Ascending aorta (tissue), 2 donors: ENCODE data around the gene KRT82. TPM values are rescaled to one million over a fixed set of nuclear protein-coding genes. Genes with fewer than 3 reads are reported as not detected.
A peak's percentile ranks its signal among the peaks of the same experiment; 100 is the strongest.

Experiments
- DNase-seq, 2 donors: peaks; one replicate each; pipeline ENCODE4 v3.0.0-alpha.2; 2019; ENCODE audit warnings: low spot score in 2 of 2
- H3K27ac ChIP-seq, 2 donors: fragments of 200-600 bp; sonication (generic); one replicate each; pipeline ENCODE4 v1.5.1; 2016 to 2017; ENCODE audit warnings: mild to moderate bottlenecking in 1 of 2
- H3K27me3 ChIP-seq: fragments of 200-600 bp; sonication (generic); one replicate; pipeline ENCODE4 v1.5.1; 2017
- H3K36me3 ChIP-seq, 2 donors: fragments of 200-600 bp; sonication (generic); one replicate each; pipeline ENCODE4 v1.5.1; 2016
- H3K4me1 ChIP-seq, 2 donors: fragments of 200-600 bp; sonication (generic); one replicate each; pipeline ENCODE4 v1.5.1; 2016 to 2017; ENCODE audit warnings: mild to moderate bottlenecking in 1 of 2
- H3K4me3 ChIP-seq, 2 donors: fragments of 200-600 bp; sonication (generic); one replicate each; pipeline ENCODE4 v1.5.1; 2016 to 2017; ENCODE audit warnings: mild to moderate bottlenecking in 1 of 2
- H3K9me3 ChIP-seq, 2 donors: fragments of 200-600 bp; sonication (generic); one replicate each; pipeline ENCODE4 v1.5.1; 2016
- CTCF ChIP-seq, 3 experiments: fragments of 200-600 bp in 2 of 3; fragments of 450-650 bp in 1 of 3; sonication (generic) in 2 of 3; IDR thresholded peaks; one replicate each; pipeline ENCODE4 v1.5.1; 2016 to 2019; ENCODE audit warnings: antibody characterized with exemption in 3 of 3, mild to moderate bottlenecking in 1 of 3, moderate library complexity in 1 of 3
- intact Hi-C: fragments of 100-400 bp; cut with DNase I; formaldehyde crosslinking; loops from one replicate; pipeline ENCODE4 v1.15.1; 2023
- total RNA-seq: library from RNA; depleted of rRNA; stranded (reverse); fragments of >200 nt; gene quantifications from one replicate; pipeline ENCODE4 v1.1.0, GENCODE V29; 2016

Gene KRT82
- total RNA-seq, 1 donor from 2014 or later = not detected

GRCh38 chr12:52394836-52395405, 11.2 kb downstream of the KRT82 start:
- intact Hi-C loops = no loop called here
- no peak for DNase-seq
- Histone ChIP-seq H3K4me3 (no peak overlapping the region), H3K27me3 (no peaks in the 10 kb centered on the region), H3K36me3 (no peaks in the 10 kb centered on the region), H3K27ac (no peak overlapping the region), H3K4me1 (no peaks in the 10 kb centered on the region), H3K9me3 (no peaks in the 10 kb centered on the region)
- TF ChIP-seq CTCF (IDR thresholded peaks at IDR 0.05) = no peak

GRCh38 chr12:52392465-52393007, 13.6 kb downstream of the KRT82 start:
- Histone ChIP-seq H3K4me1 (no peaks in the 10 kb centered on the region), H3K4me3 (no peak overlapping the region), H3K27ac (no peak overlapping the region), H3K36me3 (no peaks in the 10 kb centered on the region), H3K27me3 (no peaks in the 10 kb centered on the region), H3K9me3 (no peaks in the 10 kb centered on the region)
- intact Hi-C loops = no loop called here
- DNase-seq = no peak
- no peak for TF ChIP-seq CTCF (IDR thresholded peaks at IDR 0.05)

GRCh38 chr12:52391618-52392002, 14.5 kb downstream of the KRT82 start:
- Histone ChIP-seq H3K36me3 (no peaks in the 10 kb centered on the region), H3K4me3 (no peak overlapping the region), H3K27me3 (no peaks in the 10 kb centered on the region), H3K4me1 (no peaks in the 10 kb centered on the region), H3K27ac (no peak overlapping the region), H3K9me3 (no peaks in the 10 kb centered on the region)
- TF ChIP-seq CTCF (IDR thresholded peaks at IDR 0.05) = no peak
- intact Hi-C loops = no loop called here
- no peak for DNase-seq

GRCh38 chr12:52390739-52391617, 15.2 kb downstream of the KRT82 start:
- H3K27me3 ChIP-seq = no peaks in the 10 kb centered on the region
- DNase-seq = no peak
- no peak overlapping the region for H3K4me3 ChIP-seq
- H3K27ac ChIP-seq = no peak overlapping the region
- TF ChIP-seq CTCF (IDR thresholded peaks at IDR 0.05) = peak in 1 of 3 experiments; percentile 23
- no peaks in the 10 kb centered on the region for H3K4me1 ChIP-seq
- H3K36me3 ChIP-seq = no peaks in the 10 kb centered on the region
- intact Hi-C loops = no loop called here
- H3K9me3 ChIP-seq = no peaks in the 10 kb centered on the region

- no peak overlapping the region for H3K4me3 ChIP-seq
- intact Hi-C loops = no loop called here
- H3K9me3 ChIP-seq = no peaks in the 10 kb centered on the region
Observed at GRCh38 chr12:52389313-52390207, 16.6 kb downstream of the KRT82 start.

More at GRCh38 chr12:52389313-52390207, 16.6 kb downstream of the KRT82 start:
- Histone ChIP-seq H3K27me3 (no peaks in the 10 kb centered on the region), H3K36me3 (no peaks in the 10 kb centered on the region), H3K4me1 (no peaks in the 10 kb centered on the region), H3K27ac (no peak overlapping the region)
- DNase-seq = no peak
- no peak for TF ChIP-seq CTCF (IDR thresholded peaks at IDR 0.05)
